Measurements from ENCODE around the gene GPR132.

GRCh38 chr14:105065280-105066228 is at the start of gene GPR132:
- TF ChIP-seq CTCF (IDR thresholded peaks at IDR 0.05; ENCODE audit: low read length) (no peak), EZH2 (IDR thresholded peaks at IDR 0.05; ENCODE audit: borderline replicate concordance, low read length) (no peak)

All from OCI-LY1 (cell line).